Activated B cell treated with CpG ODN at 0.5 μM for 24 hours (primary cell): Measurements from ENCODE around the gene DUSP18. TPM values are rescaled to one million over a fixed set of nuclear protein-coding genes. Genes with fewer than 3 reads are reported as not detected.
"Not testable (repeated sequence)": the region's sequence is repeated elsewhere in the genome, so short reads cannot be mapped to it uniquely, and the experiment has no call there.

ENCODE experiments used
- ATAC-seq: fragments of 200-7000 bp; cut with Tn5 transposase; one replicate; pipeline ENCODE4 v1.10.0; 2021; ENCODE audit warnings: low read depth, mild to moderate bottlenecking, moderate library complexity
- CTCF ChIA-PET: fragments of 350-600 bp; sonication (Branson Sonifier 250); formaldehyde crosslinking; loops from one replicate; lab custom pipeline; 2021; ENCODE audit warnings: antibody characterized with exemption; lab: Charles Lee
- POLR2A ChIA-PET: fragments of 350-600 bp; sonication (Branson Sonifier 250); formaldehyde crosslinking; loops from one replicate; lab custom pipeline; 2021; ENCODE audit warnings: antibody characterized with exemption; lab: Charles Lee
- DNase-seq: peaks from one replicate; pipeline ENCODE4 v3.0.0; 2022
- H3K27ac Mint-ChIP-seq: one replicate; pipeline ENCODE4 v1.8.0; 2020; ENCODE audit warnings: mixed read lengths
- H3K27me3 Mint-ChIP-seq: one replicate; pipeline ENCODE4 v1.8.0; 2021; ENCODE audit warnings: mixed read lengths
- H3K36me3 Mint-ChIP-seq: one replicate; pipeline ENCODE4 v1.8.0; 2021; ENCODE audit warnings: low read depth, mixed read lengths
- H3K4me1 Mint-ChIP-seq: one replicate; pipeline ENCODE4 v1.8.0; 2021; ENCODE audit warnings: mixed read lengths
- H3K4me3 Mint-ChIP-seq: one replicate; pipeline ENCODE4 v1.8.0; 2020; ENCODE audit warnings: mild to moderate bottlenecking, mixed read lengths
- H3K9me3 Mint-ChIP-seq: one replicate; pipeline ENCODE4 v1.8.0; 2020; ENCODE audit warnings: mixed read lengths
- intact Hi-C: fragments of 100-400 bp; cut with micrococcal nuclease; formaldehyde crosslinking; loops from one replicate; pipeline ENCODE4 v1.15.1; 2024
- total RNA-seq: library from RNA; stranded (reverse); gene quantifications from 2 replicates; pipeline ENCODE4 v1.2.3, GENCODE V29; 2022
- TF ChIP-seq, protein P1 (sequence below): fragments of 200-600 bp; IDR thresholded peaks from one replicate; pipeline ENCODE4 v1.8.0; 2022; ENCODE audit warnings: antibody characterized with exemption, mild to moderate bottlenecking

The DUSP18 gene
- total RNA-seq, 1 donor from 2014 or later: 13.5 TPM

DNA sequence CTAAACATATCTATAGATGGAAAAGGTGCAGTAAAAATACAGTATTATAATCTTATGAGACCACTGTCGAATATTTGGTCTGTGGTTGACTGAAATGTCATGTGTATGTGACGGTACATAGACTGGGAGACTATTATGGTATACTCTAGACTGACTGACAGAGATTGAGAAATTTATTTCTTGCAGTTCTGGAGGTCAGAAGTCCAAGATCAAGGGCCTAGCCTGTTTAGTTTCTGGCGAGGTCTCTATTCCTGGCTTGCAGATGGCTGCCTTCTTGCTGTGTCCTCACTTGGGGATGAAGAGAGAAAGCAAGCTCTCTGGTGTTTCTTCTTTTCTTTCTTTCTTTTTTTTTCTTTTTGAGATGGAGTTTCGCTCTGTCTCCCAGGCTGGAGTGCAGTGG, 19.7 kb upstream of the DUSP18 start:
- Mint-ChIP-seq H3K36me3 (no peaks in the 10 kb centered on the region), H3K9me3 (no peaks in the 10 kb centered on the region), H3K4me1 (no peaks in the 10 kb centered on the region), H3K4me3 (no peak overlapping the region), H3K27ac (no peak overlapping the region), H3K27me3 (peaks cover 18% of the 10 kb centered on the region)
- ChIA-PET POLR2A (no interaction called here), CTCF (no interaction called here)
- ATAC-seq: no peak
- TF ChIP-seq, protein P1, sequence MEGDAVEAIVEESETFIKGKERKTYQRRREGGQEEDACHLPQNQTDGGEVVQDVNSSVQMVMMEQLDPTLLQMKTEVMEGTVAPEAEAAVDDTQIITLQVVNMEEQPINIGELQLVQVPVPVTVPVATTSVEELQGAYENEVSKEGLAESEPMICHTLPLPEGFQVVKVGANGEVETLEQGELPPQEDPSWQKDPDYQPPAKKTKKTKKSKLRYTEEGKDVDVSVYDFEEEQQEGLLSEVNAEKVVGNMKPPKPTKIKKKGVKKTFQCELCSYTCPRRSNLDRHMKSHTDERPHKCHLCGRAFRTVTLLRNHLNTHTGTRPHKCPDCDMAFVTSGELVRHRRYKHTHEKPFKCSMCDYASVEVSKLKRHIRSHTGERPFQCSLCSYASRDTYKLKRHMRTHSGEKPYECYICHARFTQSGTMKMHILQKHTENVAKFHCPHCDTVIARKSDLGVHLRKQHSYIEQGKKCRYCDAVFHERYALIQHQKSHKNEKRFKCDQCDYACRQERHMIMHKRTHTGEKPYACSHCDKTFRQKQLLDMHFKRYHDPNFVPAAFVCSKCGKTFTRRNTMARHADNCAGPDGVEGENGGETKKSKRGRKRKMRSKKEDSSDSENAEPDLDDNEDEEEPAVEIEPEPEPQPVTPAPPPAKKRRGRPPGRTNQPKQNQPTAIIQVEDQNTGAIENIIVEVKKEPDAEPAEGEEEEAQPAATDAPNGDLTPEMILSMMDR: no peak
- DNase-seq: no peak
- intact Hi-C loops: no loop called here

- Mint-ChIP-seq H3K36me3 (no peaks in the 10 kb centered on the region), H3K27ac (no peak overlapping the region), H3K9me3 (no peaks in the 10 kb centered on the region), H3K4me3 (no peak overlapping the region), H3K27me3 (peaks cover 9% of the 10 kb centered on the region), H3K4me1 (no peaks in the 10 kb centered on the region)
- POLR2A ChIA-PET: no interaction called here
- no peak for DNase-seq
- intact Hi-C loops: no loop called here
- ATAC-seq: no peak
- CTCF ChIA-PET: no interaction called here
- TF ChIP-seq, protein P1: no peak
Measured at GRCh38 chr22:30685178-30685577, 17.5 kb upstream of the DUSP18 start.

GRCh38 chr22:30681831-30682230, 14.2 kb upstream of the DUSP18 start:
- intact Hi-C loops: no loop called here
- Mint-ChIP-seq H3K4me1 (no peaks in the 10 kb centered on the region), H3K27ac (no peak overlapping the region), H3K9me3 (no peaks in the 10 kb centered on the region), H3K4me3 (no peak overlapping the region), H3K36me3 (no peaks in the 10 kb centered on the region), H3K27me3 (peaks cover 21% of the 10 kb centered on the region)
- CTCF ChIA-PET: no interaction called here
- ATAC-seq (no peak), DNase-seq (no peak)
- POLR2A ChIA-PET: no interaction called here
- TF ChIP-seq, protein P1: no peak

DNA sequence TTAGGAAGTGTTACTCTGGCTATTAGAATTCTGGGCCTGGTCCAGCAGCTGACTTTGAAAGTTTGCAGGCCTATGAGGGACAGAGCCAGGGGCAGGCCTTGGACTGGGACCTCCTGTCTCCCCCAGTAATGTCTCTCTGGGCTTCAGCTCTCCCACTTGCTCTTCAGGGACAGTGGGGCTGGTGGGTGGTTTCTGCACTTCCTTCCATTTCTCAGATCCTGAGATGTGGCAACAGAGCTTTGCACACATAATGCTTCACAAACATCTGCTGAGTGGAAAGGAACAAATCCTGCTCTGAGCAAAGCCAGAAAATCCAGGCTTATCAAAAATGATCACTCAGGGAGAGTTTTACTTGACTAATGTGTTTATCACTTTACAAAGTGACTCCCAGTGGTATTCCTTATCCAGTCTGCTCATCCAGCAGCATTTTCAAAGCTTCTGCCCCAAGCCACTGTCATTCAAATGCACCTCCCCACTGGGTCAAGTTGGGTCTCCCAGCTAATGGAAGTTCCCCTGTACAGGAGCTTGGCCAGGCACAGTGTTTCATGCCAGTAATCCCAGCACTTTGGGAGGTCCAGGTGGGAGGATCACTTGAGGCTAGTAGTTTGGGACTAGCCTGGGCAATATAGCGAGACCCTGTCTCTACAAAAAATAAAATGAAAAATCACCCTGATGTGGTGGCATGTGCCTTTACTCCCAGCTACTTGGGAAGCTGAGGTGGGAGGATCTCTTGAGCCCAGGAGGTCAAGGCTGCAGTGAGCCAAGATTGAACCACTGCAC, 13.5 kb upstream of the DUSP18 start:
- intact Hi-C loops: no loop called here
- Mint-ChIP-seq H3K9me3 (no peaks in the 10 kb centered on the region), H3K4me3 (no peak overlapping the region), H3K27me3 (peaks cover 27% of the 10 kb centered on the region), H3K36me3 (no peaks in the 10 kb centered on the region), H3K4me1 (no peaks in the 10 kb centered on the region), H3K27ac (no peak overlapping the region)
- ChIA-PET POLR2A (no interaction called here), CTCF (no interaction called here)
- TF ChIP-seq, protein P1: no peak
- ATAC-seq (no peak), DNase-seq (no peak)

- DNase-seq, H3K4me3 Mint-ChIP-seq, H3K27ac Mint-ChIP-seq, H3K4me1 Mint-ChIP-seq, intact Hi-C loops, CTCF ChIA-PET, POLR2A ChIA-PET, H3K9me3 Mint-ChIP-seq, H3K36me3 Mint-ChIP-seq, ATAC-seq: not testable (repeated sequence)
- H3K27me3 Mint-ChIP-seq: peaks cover 33% of the 10 kb centered on the region
Measured at GRCh38 chr22:30679895-30680690, 12.4 kb upstream of the DUSP18 start.

- peaks cover 27% of the 10 kb centered on the region for H3K27me3 Mint-ChIP-seq
- H3K9me3 Mint-ChIP-seq, ATAC-seq, H3K36me3 Mint-ChIP-seq, CTCF ChIA-PET, H3K4me3 Mint-ChIP-seq, DNase-seq, H3K27ac Mint-ChIP-seq, H3K4me1 Mint-ChIP-seq, intact Hi-C loops, POLR2A ChIA-PET: not testable (repeated sequence)
Measured at GRCh38 chr22:30676565-30676964, 8.9 kb upstream of the DUSP18 start.
